ENCODE results near the gene HILPDA.
"Not testable (repeated sequence)": the region's sequence is repeated elsewhere in the genome, so short reads cannot be mapped to it uniquely, and the experiment has no call there.

The HILPDA gene

GRCh38 chr7:128446306-128446705, 9.4 kb upstream of the HILPDA start:
- DNase-seq (ENCODE audit: low spot score in 2 of 2) (no peak), ATAC-seq (ENCODE audit: low read depth) (no peak)
- no peaks in the 10 kb centered on the region for H3K36me3 Mint-ChIP-seq
- H3K4me3 Mint-ChIP-seq = no peak overlapping the region
- no peaks in the 10 kb centered on the region for H3K9me3 Mint-ChIP-seq
- no peak overlapping the region for H3K27ac Mint-ChIP-seq
- H3K4me1 Mint-ChIP-seq = peaks cover 3% of the 10 kb centered on the region
- H3K27me3 Mint-ChIP-seq = no peaks in the 10 kb centered on the region

GRCh38 chr7:128447941-128448564, 7.6 kb upstream of the HILPDA start:
- ATAC-seq (ENCODE audit: low read depth) (no peak), DNase-seq (ENCODE audit: low spot score in 2 of 2) (no peak)
- no peaks in the 10 kb centered on the region for H3K36me3 Mint-ChIP-seq
- H3K4me1 Mint-ChIP-seq = peaks cover 3% of the 10 kb centered on the region
- H3K27ac Mint-ChIP-seq = no peak overlapping the region
- H3K27me3 Mint-ChIP-seq = no peaks in the 10 kb centered on the region
- no peak overlapping the region for H3K4me3 Mint-ChIP-seq
- no peaks in the 10 kb centered on the region for H3K9me3 Mint-ChIP-seq

DNA sequence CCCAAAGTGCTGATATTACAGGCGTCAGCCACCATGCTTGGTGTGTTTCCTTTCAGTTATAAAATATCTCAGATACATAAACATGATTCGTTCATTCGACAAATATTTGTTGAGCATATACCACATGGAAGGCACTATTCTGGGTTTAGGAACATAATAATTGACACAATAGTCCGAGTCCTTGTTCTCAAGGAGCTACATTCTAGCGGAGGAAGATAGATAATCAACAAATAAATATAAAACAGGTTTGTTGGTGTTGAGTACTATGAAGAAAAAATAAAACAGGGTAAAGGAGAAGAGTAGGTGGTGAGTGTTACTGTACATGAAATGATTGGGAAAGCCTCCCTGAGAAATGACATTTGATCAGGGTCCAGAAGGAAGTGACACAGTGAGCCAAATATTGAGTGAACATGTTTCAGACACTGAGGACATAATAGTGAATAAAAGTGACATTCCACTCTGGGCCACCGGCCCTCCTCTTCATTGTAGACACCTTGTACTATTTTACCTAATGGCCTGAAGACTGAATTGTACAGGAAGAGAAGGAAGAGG, 6.9 kb upstream of the HILPDA start:
- Mint-ChIP-seq H3K4me1 (peaks cover 3% of the 10 kb centered on the region), H3K27ac (no peak overlapping the region), H3K9me3 (no peaks in the 10 kb centered on the region), H3K4me3 (no peak overlapping the region), H3K36me3 (no peaks in the 10 kb centered on the region), H3K27me3 (no peaks in the 10 kb centered on the region)
- ATAC-seq (ENCODE audit: low read depth) (no peak), DNase-seq (ENCODE audit: low spot score in 2 of 2) (no peak)

- DNase-seq (ENCODE audit: low spot score in 2 of 2) = no peak
- no peak overlapping the region for H3K27ac Mint-ChIP-seq
- H3K27me3 Mint-ChIP-seq = no peaks in the 10 kb centered on the region
- ATAC-seq (ENCODE audit: low read depth) = no peak
- no peaks in the 10 kb centered on the region for H3K4me1 Mint-ChIP-seq
- H3K36me3 Mint-ChIP-seq = no peaks in the 10 kb centered on the region
- no peak overlapping the region for H3K4me3 Mint-ChIP-seq
- H3K9me3 Mint-ChIP-seq = no peaks in the 10 kb centered on the region
These were observed 5.3 kb upstream of the HILPDA start for GRCh38 chr7:128450409-128450808.

- DNase-seq (ENCODE audit: low spot score in 2 of 2) = no peak
- Mint-ChIP-seq H3K9me3 (no peaks in the 10 kb centered on the region), H3K4me3 (no peak overlapping the region), H3K36me3 (no peaks in the 10 kb centered on the region), H3K27ac (no peak overlapping the region), H3K4me1 (no peaks in the 10 kb centered on the region), H3K27me3 (no peaks in the 10 kb centered on the region)
- no peak for ATAC-seq (ENCODE audit: low read depth)
These were observed 4.8 kb upstream of the HILPDA start for GRCh38 chr7:128450913-128451312.

- no peak for ATAC-seq (ENCODE audit: low read depth)
These were observed 3.1 kb upstream of the HILPDA start for GRCh38 chr7:128452552-128452951.

GRCh38 chr7:128453836-128454804, 1.6 kb upstream of the HILPDA start:
- Mint-ChIP-seq H3K4me3 (peak overlapping the region; percentile 24), H3K27ac (no peak overlapping the region), H3K4me1 (peaks cover 10% of the 10 kb centered on the region), H3K27me3 (no peaks in the 10 kb centered on the region), H3K9me3 (no peaks in the 10 kb centered on the region), H3K36me3 (peaks cover 2% of the 10 kb centered on the region)
- no peak for DNase-seq (ENCODE audit: low spot score in 2 of 2)
- no peak for ATAC-seq (ENCODE audit: low read depth)

More at GRCh38 chr7:128452552-128452951, 3.1 kb upstream of the HILPDA start:
- Mint-ChIP-seq H3K27ac (no peak overlapping the region), H3K4me1 (peaks cover 5% of the 10 kb centered on the region), H3K4me3 (no peak overlapping the region), H3K27me3 (no peaks in the 10 kb centered on the region), H3K9me3 (no peaks in the 10 kb centered on the region), H3K36me3 (no peaks in the 10 kb centered on the region)
- DNase-seq (ENCODE audit: low spot score in 2 of 2) = no peak

DNA sequence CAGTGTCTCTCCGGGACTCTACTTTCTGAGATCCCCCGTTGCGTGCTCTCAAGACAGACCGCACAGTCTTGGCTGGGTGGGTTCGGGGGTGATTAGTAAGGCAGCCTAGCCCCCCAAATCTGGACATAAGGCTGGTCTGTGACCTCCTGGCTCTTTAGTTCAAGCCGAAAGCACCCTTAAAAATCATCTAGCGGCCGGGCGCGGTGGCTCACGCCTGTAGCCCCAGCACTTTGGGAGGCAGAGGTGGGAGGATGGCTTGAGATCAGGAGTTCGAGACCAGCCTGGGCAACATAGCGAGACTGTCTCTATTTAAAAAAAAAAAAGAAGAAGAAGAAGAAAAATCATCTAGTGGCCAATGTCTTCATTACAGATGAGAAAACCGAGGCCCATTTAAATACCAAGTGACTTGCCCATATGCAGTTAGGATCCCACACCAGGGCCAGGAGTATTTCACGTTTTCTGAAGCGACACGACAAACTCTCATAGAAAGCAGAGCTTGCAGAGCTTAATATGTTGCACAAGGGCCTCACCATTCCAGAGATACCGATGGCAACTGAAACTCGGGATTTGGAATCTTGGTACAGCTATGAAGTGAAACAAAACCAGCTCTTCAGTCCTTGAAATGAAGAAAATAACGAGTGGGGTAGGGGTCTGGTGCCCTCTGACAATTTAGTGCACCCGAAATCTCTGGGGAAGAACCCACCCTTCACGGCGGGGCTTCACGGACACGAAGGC, 703 bp upstream of the HILPDA start:
- Mint-ChIP-seq H3K27ac (peak overlapping the region; percentile 94), H3K9me3 (no peaks in the 10 kb centered on the region), H3K4me3 (peak overlapping the region; percentile 97), H3K27me3 (no peaks in the 10 kb centered on the region), H3K4me1 (peaks cover 17% of the 10 kb centered on the region), H3K36me3 (peaks cover 2% of the 10 kb centered on the region)
- ATAC-seq (ENCODE audit: low read depth) = no peak
- DNase-seq (ENCODE audit: low spot score in 2 of 2) = no peak

DNA sequence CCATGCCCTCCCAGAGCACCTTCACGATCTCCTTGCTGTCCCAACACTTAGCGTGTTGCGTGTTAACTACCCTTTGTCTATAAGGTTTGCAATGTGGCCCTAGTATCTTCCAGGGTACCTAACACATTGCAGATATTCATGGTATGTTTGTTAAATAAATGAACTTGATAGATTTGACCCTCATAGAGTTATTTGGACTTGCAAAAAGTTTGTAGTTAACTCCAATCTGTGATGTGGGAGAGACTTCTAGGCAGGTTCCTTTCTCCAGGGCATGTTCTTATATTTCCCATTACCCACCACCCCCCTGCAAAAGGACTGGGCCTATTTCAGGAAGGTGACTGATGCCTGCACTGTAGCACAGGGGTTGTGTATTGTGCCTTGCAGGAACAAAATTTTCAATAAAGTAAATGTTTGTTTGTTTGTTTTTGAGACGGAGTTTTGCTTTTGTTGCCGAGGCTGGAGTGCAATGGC, 612 bp downstream of the HILPDA start:
- peak overlapping the region; percentile 94 for H3K27ac Mint-ChIP-seq
- H3K36me3 Mint-ChIP-seq = peaks cover 2% of the 10 kb centered on the region
- no peak for DNase-seq (ENCODE audit: low spot score in 2 of 2)
- H3K9me3 Mint-ChIP-seq = no peaks in the 10 kb centered on the region
- peak overlapping the region; percentile 97 for H3K4me3 Mint-ChIP-seq
- no peak for ATAC-seq (ENCODE audit: low read depth)
- H3K4me1 Mint-ChIP-seq = peaks cover 17% of the 10 kb centered on the region
- H3K27me3 Mint-ChIP-seq = no peaks in the 10 kb centered on the region

DNA sequence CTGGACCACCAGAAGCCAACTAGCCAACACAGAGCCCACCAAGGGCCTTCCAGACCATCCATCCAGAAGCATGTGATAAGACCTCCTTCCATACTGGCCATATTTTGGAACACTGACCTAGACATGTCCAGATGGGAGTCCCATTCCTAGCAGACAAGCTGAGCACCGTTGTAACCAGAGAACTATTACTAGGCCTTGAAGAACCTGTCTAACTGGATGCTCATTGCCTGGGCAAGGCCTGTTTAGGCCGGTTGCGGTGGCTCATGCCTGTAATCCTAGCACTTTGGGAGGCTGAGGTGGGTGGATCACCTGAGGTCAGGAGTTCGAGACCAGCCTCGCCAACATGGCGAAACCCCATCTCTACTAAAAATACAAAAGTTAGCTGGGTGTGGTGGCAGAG, 1.7 kb downstream of the HILPDA start:
- H3K4me3 Mint-ChIP-seq; H3K9me3 Mint-ChIP-seq; DNase-seq (ENCODE audit: low spot score in 2 of 2); H3K36me3 Mint-ChIP-seq; ATAC-seq (ENCODE audit: low read depth); H3K27ac Mint-ChIP-seq; H3K27me3 Mint-ChIP-seq: not testable (repeated sequence)
- peaks cover 17% of the 10 kb centered on the region for H3K4me1 Mint-ChIP-seq

- Mint-ChIP-seq H3K27me3 (no peaks in the 10 kb centered on the region), H3K4me1 (peaks cover 17% of the 10 kb centered on the region)
These were observed 3.3 kb downstream of the HILPDA start for GRCh38 chr7:128458956-128459355.

GRCh38 chr7:128459394-128459878, 3.8 kb downstream of the HILPDA start:
- H3K36me3 Mint-ChIP-seq = peaks cover 4% of the 10 kb centered on the region
- no peaks in the 10 kb centered on the region for H3K9me3 Mint-ChIP-seq
- H3K27me3 Mint-ChIP-seq = no peaks in the 10 kb centered on the region
- peak overlapping the region; percentile 18 for H3K27ac Mint-ChIP-seq
- DNase-seq (ENCODE audit: low spot score in 2 of 2) (peak; percentile 48 to 72), ATAC-seq (ENCODE audit: low read depth) (peak; percentile 42)
- no peak overlapping the region for H3K4me3 Mint-ChIP-seq
- H3K4me1 Mint-ChIP-seq = peaks cover 19% of the 10 kb centered on the region

More at GRCh38 chr7:128458956-128459355, 3.3 kb downstream of the HILPDA start:
- no peaks in the 10 kb centered on the region for H3K9me3 Mint-ChIP-seq
- DNase-seq (ENCODE audit: low spot score in 2 of 2) = no peak
- peaks cover 3% of the 10 kb centered on the region for H3K36me3 Mint-ChIP-seq
- no peak overlapping the region for H3K27ac Mint-ChIP-seq
- no peak for ATAC-seq (ENCODE audit: low read depth)
- no peak overlapping the region for H3K4me3 Mint-ChIP-seq

- no peak overlapping the region for H3K4me3 Mint-ChIP-seq
- H3K9me3 Mint-ChIP-seq = no peaks in the 10 kb centered on the region
- DNase-seq (ENCODE audit: low spot score in 2 of 2) (no peak), ATAC-seq (ENCODE audit: low read depth) (no peak)
- H3K27ac Mint-ChIP-seq = no peak overlapping the region
- peaks cover 15% of the 10 kb centered on the region for H3K4me1 Mint-ChIP-seq
- no peaks in the 10 kb centered on the region for H3K27me3 Mint-ChIP-seq
- peaks cover 4% of the 10 kb centered on the region for H3K36me3 Mint-ChIP-seq
These were observed 6.8 kb downstream of the HILPDA start for GRCh38 chr7:128462460-128462859.

Data from memory B cell (primary cell).